Tongue (tissue), 2 donors: ENCODE results near the gene MAP1LC3A. TPM values are rescaled to one million over a fixed set of nuclear protein-coding genes. Genes with fewer than 3 reads are reported as not detected.

Source experiments
- DNase-seq: peaks from one replicate; pipeline ENCODE4 v3.0.0-alpha.2; 2015
- total RNA-seq: library from RNA; depleted of rRNA; stranded (reverse); fragments of >200 nt; gene quantifications from one replicate; pipeline ENCODE4 v1.2.3, GENCODE V29; 2014

MAP1LC3A gene
- total RNA-seq, 1 donor from 2014 or later, result 23.8 TPM

- DNase-seq, result peak; percentile 55
Observed at GRCh38 chr20:34549291-34549928, 9.1 kb upstream of the MAP1LC3A start.

GRCh38 chr20:34549929-34550305 is 8.6 kb upstream of the MAP1LC3A start:
- no peak for DNase-seq

GRCh38 chr20:34552569-34552968 is 5.9 kb upstream of the MAP1LC3A start:
- no peak for DNase-seq

DNA sequence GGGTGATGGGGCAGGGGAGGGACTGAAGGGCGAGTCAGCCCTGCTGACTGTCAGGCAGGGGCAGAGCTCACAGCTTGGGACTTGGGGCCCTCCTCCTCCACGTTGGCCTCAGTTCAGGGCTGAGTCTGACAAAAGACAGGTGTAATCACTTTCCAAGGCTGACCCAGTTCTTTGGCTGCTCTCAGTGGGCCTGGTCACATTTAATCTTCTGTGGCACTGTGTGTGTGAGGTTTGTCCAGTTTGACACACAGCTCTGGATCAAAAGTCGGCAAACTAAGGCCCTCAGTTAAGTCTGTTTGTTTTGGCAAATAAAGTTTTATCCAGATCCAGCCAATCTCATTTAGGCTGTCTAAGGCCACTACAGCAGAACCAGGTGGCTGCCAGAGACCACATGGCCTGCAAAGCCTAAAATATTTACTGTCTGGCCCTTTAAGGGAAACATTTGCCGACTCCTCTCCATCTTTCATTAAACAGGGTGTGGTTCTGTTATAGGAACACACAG is 5.1 kb upstream of the MAP1LC3A start:
- DNase-seq, result no peak

GRCh38 chr20:34557936-34558319 is 590 bp upstream of the MAP1LC3A start:
- DNase-seq, result peak; percentile 44

DNA sequence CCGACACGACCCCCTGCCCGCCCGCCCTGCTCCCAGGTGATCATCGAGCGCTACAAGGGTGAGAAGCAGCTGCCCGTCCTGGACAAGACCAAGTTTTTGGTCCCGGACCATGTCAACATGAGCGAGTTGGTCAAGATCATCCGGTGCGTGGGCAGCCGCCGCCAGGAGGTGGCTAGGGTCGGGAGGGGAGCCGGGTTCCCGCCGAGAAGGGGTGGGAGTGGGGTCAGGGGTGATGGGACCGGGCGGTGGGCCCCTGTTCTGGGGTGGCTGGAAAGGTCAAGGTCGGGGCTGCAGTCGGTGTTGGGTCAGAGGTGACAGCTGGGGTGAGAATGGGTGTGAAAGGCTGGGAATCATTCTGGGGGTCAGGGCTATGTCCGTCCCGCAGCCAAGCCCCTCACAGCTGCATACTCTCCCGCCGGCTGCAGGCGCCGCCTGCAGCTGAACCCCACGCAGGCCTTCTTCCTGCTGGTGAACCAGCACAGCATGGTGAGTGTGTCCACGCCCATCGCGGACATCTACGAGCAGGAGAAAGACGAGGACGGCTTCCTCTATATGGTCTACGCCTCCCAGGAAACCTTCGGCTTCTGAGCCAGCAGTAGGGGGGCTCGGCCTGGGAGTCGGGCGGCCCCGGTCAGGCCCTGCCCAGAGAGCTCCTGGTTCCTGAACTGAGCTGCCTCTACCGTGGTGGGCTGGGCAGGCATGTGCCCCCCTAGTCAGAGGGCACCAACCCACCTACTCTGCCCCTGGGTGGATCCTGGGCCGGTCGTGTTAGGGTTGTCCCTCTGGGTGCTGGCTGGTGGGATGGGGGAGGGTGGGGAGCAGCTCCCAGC is 1.0 kb downstream of the MAP1LC3A start:
- peak; percentile 20 for DNase-seq

GRCh38 chr20:34560141-34560523 is 1.6 kb downstream of the MAP1LC3A start:
- no peak for DNase-seq

DNA sequence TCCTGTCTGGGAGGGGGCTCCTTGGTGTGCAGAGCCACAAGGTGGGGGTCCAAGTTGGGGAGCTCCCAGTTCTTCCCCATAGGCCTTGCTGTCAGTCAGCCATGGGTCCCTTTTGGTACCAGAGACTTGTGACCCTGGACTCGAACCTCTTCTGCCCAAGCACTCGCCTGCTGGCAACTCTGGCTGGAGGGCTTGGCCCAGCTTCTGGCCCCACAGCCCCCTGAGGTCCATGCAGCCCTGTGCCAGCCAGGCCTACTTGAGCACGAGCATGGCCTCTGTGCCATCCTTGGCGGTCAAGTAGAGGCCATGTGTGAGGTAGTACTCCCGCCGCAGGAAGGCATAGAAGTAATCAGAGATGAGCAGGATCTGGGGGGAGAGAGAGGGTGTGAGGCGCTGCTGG is 2.1 kb downstream of the MAP1LC3A start:
- no peak for DNase-seq

GRCh38 chr20:34561661-34562060 is 3.1 kb downstream of the MAP1LC3A start:
- no peak for DNase-seq

- DNase-seq, result no peak
Observed at GRCh38 chr20:34562641-34563040, 4.1 kb downstream of the MAP1LC3A start.

GRCh38 chr20:34564833-34565232 is 6.3 kb downstream of the MAP1LC3A start:
- no peak for DNase-seq

DNA sequence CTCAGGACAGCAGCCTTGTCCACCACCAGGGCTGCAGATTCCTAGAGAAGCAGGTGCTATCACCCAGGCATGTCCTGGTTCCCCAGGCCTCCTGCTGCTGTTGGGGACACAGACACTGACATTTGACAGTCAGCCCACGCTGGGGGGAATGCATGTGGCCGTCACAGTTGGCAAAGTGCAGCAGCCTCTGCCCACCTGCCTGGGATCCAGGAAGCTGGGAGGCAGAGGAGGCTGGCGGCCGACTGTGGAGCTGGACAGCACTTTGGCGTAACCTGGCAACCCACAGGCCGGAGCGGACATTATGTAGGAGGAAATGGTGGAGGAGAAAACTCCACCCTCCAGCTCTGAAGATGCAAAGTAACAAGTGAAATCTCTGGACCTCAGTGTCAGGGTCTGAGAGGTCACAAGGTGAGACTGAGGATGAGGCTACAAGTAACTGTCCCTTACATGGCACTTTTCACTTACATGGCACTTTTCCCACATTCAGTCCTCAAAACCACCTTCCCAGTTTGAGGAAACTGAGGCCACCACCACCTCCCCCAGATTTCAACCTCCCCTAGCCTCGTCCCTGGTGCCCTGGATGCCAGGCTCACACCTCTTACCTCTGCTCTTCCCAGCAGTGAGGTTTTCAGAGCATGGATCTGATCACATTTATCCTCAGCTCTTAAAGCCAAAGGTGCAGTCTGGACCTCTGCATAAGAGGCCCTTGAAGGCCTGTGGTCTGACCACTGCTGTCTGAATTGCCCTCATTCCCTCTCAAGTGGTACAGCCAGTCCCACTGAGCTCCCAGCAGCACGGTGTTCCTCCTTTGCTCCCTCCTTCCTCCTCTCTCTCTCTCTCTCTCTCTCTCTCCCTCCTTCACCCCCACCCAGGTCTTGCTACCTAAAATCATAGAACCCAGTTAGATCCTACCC is 8.7 kb downstream of the MAP1LC3A start:
- DNase-seq, result no peak

DNA sequence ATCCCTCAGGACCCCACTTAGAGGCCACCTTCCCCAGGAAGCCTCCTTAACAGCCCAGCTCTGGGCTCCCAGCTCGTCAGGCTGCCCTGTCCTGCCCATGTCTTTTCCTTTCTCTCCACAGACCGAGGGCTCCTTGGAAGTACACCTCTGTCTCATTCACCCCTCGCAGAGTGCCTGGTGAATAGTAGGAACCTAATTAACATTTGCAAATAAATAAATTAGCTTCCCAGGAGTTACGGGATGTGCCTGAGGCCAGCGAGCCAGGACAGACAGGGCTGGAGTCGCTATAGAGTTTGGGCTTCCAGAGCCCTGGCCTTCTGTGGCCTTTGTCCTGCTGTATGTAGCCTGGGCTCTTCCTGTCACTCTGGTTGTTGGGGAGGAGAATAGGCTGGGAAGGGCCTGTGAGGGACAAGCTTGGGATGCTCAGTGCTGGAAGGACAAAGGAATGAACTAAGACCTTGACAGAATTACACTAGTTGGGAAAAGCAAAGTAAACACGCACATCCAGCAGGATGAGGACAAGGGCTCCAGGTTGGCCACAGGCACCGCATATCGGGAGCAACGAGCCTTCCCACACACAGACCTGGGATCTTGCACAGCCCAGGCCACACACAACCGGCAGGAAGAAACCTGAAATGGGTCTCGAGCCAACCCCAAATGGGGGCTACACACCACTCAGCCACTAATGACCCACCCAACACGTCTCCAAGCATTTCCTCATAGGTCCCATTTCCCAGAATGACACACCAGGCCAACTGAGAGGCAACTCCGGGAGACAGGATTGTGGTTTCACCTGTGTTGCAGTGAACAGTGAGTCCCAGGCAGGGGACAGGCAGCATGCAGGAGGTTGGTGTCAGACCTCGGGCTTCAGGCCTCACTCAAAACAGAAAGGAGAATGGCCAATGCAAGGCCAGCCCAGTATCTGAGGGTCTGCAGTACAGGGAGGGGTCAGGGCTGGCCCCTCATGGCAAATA is 9.7 kb downstream of the MAP1LC3A start:
- DNase-seq, result no peak

DNA sequence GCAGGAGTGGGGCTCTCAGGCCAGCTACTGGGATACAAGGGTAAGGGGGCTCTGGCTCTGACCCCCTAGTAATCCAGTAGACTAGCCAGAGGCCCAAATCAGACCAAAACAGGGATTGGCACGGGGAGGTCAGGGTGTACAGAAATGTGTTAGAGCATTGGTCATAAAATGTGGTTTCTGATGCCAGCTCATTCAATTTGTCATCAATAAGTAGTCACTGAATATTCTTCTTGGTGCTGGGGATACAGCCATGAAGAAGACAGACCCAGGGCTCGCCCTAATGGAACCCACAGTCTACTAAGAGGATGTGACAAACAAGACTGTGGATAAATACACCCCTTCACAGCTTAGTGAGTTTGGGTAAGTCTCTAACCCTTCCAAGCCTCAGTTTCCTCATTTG is 11.1 kb downstream of the MAP1LC3A start:
- DNase-seq, result no peak

DNA sequence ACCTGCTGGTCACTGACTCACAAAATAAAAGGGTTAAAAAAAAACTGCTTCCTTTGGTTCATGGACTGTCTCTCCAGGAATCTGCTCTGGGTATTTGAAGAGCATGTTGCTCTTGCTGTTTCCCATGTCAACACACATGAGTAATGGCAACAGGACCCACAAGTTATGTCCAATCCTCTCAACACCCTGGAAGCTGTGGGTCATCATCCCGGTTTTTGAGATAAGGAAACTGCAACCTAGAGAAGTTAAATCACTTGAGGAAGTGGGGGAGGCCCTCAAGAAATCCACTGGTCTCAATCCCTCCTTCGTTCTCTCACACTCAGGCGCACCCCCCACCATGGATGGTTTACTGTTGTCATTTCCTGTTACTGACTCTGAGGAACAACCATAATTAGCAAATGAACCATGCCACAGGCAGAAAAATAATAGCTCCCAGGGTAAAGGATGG is 12.4 kb downstream of the MAP1LC3A start:
- no peak for DNase-seq

GRCh38 chr20:34571753-34572152 is 13.2 kb downstream of the MAP1LC3A start:
- DNase-seq, result no peak

DNA sequence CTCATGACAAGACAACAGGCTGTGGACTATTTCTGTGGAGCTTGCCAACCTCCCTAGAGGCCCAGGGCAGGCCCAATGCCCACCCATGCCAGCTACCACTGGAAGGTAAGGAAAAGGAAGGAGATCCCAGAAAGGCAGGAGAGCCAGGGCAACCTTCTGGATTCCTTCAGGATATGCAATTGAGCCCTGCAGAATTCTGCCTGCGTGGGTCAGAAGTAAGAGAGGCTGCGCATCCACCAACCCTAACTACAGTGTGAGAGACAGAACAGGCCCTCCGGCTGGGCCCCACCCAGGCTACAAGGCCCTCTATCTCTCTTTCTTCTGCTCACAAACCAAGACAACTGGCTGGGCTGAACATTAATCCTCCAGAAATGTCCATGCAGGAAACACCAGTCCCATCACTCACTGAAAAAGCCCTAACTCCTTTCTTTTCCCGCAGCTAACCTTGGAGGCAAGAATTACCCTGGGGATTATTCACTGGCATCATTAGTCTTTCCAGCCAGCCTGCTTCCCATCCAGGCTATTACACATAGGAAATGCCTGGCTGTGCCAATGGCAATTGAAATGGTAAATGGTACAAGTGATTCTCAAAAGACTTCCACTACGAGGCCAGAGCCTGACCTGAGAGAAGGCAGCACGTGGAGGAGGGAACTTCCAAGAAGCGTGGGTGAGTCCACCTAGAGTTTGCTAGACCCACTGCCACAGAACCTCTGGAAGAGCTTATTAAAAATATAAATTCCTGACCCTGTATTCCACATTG is 15.2 kb downstream of the MAP1LC3A start:
- no peak for DNase-seq

- DNase-seq, result no peak
Observed at GRCh38 chr20:34574426-34574825, 15.9 kb downstream of the MAP1LC3A start.

DNA sequence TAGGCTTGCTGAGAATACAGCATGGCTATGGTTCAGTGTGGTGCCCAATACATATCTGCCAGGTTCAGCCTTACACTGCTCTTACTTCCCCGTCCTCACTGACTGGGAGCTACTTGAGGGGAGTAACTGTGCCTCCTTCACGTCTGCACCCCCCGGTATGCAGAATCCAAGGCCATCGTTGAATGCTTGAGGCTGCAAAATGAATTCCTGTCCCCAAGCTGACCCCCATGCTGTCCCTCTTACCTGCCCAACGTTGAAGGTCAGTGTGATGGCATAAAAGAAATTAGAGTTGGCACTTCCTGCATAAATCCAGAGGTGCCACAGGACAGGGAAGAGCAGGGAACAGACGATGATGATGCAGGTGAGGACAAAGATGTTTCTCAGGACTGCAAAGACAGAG is 16.3 kb downstream of the MAP1LC3A start:
- no peak for DNase-seq

GRCh38 chr20:34575271-34575670 is 16.8 kb downstream of the MAP1LC3A start:
- no peak for DNase-seq

- DNase-seq, result no peak
Observed at GRCh38 chr20:34575756-34576155, 17.2 kb downstream of the MAP1LC3A start.
